IPS-11a (cell line): Measurements from ENCODE around the gene SCAPER.

Experiments
- H3K4me3 ChIP-seq: one replicate; pipeline ENCODE4 v1.5.1; 2013; ENCODE audit warnings: low read depth, low read length, control low read depth

Gene SCAPER

GRCh38 chr15:76343313-76343996 is 561.7 kb downstream of the SCAPER start:
- H3K4me3 ChIP-seq = no peak overlapping the region

- H3K4me3 ChIP-seq = no peak overlapping the region
These were observed 562.5 kb downstream of the SCAPER start for GRCh38 chr15:76342382-76343201.

GRCh38 chr15:76342058-76342381 is 563.1 kb downstream of the SCAPER start:
- H3K4me3 ChIP-seq = no peak overlapping the region

GRCh38 chr15:76341366-76342057 is 563.6 kb downstream of the SCAPER start:
- no peak overlapping the region for H3K4me3 ChIP-seq

- H3K4me3 ChIP-seq = peak overlapping the region; percentile 13
These were observed 564.3 kb downstream of the SCAPER start for GRCh38 chr15:76340803-76341365.

GRCh38 chr15:76340198-76340802 is 564.8 kb downstream of the SCAPER start:
- peak overlapping the region; percentile 17 for H3K4me3 ChIP-seq

- H3K4me3 ChIP-seq = peak overlapping the region; percentile 17
These were observed 565.6 kb downstream of the SCAPER start for GRCh38 chr15:76339305-76340197.

GRCh38 chr15:76338486-76339304 is 566.4 kb downstream of the SCAPER start:
- peak overlapping the region; percentile 14 for H3K4me3 ChIP-seq

- H3K4me3 ChIP-seq = peak overlapping the region; percentile 14
These were observed 567.2 kb downstream of the SCAPER start for GRCh38 chr15:76337696-76338485.

- H3K4me3 ChIP-seq = peak overlapping the region; percentile 8
These were observed 568.0 kb downstream of the SCAPER start for GRCh38 chr15:76337059-76337695.

- peak within 1 kb of the TSS; percentile 41 for H3K4me3 ChIP-seq
These were observed 568.7 kb downstream of the SCAPER start, which contains the start of gene ISL2 for GRCh38 chr15:76336254-76337058. Gene ISL2, plus strand, starts transcription at chr15:76336773. Its CDS starts 111 bp downstream, at chr15:76336884.

- peak overlapping the region; percentile 41 for H3K4me3 ChIP-seq
These were observed 569.6 kb downstream of the SCAPER start for GRCh38 chr15:76335307-76336253.

GRCh38 chr15:76334438-76335306 is 570.5 kb downstream of the SCAPER start:
- no peak overlapping the region for H3K4me3 ChIP-seq

GRCh38 chr15:76333720-76334437 is 571.3 kb downstream of the SCAPER start:
- no peak overlapping the region for H3K4me3 ChIP-seq
